ENCODE measurements around the gene KLC3. TPM values are rescaled to one million over a fixed set of nuclear protein-coding genes. Genes with fewer than 3 reads are reported as not detected.
"Not testable (repeated sequence)": the region's sequence is repeated elsewhere in the genome, so short reads cannot be mapped to it uniquely, and the experiment has no call there.

The KLC3 gene
- total RNA-seq, 2 experiments from 2014 or later: 0.11 to 0.14 TPM

DNA sequence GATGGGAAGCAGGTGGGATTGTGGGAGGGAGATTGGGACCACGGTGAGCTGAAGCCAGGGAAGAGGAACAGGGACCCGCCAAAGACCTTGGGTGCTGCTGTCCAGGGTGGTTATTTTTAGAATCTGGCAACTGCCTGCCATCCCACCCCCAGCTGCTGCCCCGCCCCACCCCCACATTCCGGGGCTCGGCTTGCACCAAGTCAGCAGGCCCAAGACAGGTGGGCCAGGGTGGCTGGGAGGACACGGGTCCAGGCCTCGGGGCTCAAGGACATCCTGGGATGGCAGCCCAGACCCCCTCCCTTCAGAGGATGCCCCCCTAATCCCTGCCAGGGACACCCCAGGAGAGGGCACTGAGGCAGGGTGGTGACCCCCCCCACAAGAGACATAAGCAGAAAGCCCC lies 18.7 kb upstream of the KLC3 start:
- ATAC-seq: no peak
- Mint-ChIP-seq H3K27ac (no peak overlapping the region), H3K36me3 (ENCODE audit: low read depth) (no peaks in the 10 kb centered on the region), H3K4me1 (no peaks in the 10 kb centered on the region), H3K4me3 (no peak overlapping the region), H3K9me3 (ENCODE audit: low read depth) (no peaks in the 10 kb centered on the region), H3K27me3 (peaks cover 22% of the 10 kb centered on the region)
- intact Hi-C loops (cut with DNase I, micrococcal nuclease): no loop called here
- POLR2A ChIA-PET: no interaction called here
- CTCF ChIA-PET: interaction anchor here (0.9 kb wide), 1 partner anchor 20 kb away, joined by 3 read pairs; no protein-coding TSS in a partner anchor
- no peak for DNase-seq

DNA sequence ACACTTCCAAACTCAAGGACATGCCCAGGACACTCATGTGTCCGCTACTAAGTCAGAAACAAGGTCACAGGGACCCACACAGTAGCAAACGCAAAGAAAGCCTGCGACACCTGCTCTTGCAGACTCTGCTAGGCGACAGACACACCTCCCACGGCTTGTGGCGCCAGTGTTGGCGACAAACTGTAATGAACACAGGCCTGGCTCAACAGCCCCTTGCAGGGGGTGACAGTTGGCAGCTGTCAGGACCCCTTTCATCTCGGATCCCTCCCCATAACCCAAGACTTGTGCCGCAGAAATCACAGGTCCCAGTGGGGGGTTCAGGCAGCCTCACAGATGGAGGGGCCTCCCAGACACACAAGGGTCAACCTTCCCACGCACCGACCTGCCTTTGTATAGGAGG lies 18.2 kb upstream of the KLC3 start:
- ChIA-PET CTCF (no interaction called here), POLR2A (no interaction called here)
- DNase-seq (no peak), ATAC-seq (no peak)
- Mint-ChIP-seq H3K4me3 (no peak overlapping the region), H3K36me3 (ENCODE audit: low read depth) (no peaks in the 10 kb centered on the region), H3K27ac (no peak overlapping the region), H3K9me3 (ENCODE audit: low read depth) (no peaks in the 10 kb centered on the region), H3K4me1 (no peaks in the 10 kb centered on the region), H3K27me3 (peaks cover 22% of the 10 kb centered on the region)
- intact Hi-C loops (cut with DNase I, micrococcal nuclease): no loop called here

DNA sequence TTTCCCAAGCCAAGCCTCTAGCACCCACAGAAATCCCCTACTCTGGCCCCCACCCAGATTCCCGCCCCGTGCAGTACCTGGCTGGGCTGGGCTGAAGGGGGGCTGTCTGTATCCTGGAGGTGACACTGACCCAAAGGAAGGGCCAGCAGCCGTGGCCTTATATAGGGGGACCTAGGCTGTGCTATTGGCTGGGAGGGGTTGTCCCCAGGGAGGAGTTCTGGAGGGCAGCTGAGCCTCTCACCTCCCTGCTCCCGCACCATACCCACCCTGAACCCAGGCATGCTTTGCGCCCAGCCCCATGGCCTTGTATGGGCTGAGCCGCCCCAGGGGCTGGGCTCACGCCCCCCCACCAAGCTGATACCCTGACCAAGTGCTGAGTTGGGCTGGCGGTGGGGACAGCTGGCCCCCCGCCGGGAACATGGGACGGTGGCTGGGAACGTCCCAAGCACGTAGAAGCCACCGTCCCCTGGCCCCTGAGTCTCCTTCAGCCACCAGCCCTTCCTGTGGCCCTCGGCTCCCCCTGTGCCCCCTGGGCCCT lies 17.7 kb upstream of the KLC3 start, which contains the start of gene CKM:
Gene CKM, minus strand, starts transcription at position 132 of the 538 bp plus-strand sequence. CDS start 3,162 bp downstream, outside the sequence.
- H3K27me3 Mint-ChIP-seq: peaks cover 17% of the 10 kb centered on the region
- intact Hi-C loops (cut with DNase I, micrococcal nuclease): no loop called here
- H3K4me1 Mint-ChIP-seq: no peaks in the 10 kb centered on the region
- POLR2A ChIA-PET: no interaction called here
- ATAC-seq (no peak), DNase-seq (no peak)
- no peaks in the 10 kb centered on the region for H3K36me3 Mint-ChIP-seq (ENCODE audit: low read depth)
- no peak within 1 kb of the TSS for H3K4me3 Mint-ChIP-seq
- H3K27ac Mint-ChIP-seq: no peak within 1 kb of the TSS
- no peaks in the 10 kb centered on the region for H3K9me3 Mint-ChIP-seq (ENCODE audit: low read depth)
- CTCF ChIA-PET: no interaction called here

DNA sequence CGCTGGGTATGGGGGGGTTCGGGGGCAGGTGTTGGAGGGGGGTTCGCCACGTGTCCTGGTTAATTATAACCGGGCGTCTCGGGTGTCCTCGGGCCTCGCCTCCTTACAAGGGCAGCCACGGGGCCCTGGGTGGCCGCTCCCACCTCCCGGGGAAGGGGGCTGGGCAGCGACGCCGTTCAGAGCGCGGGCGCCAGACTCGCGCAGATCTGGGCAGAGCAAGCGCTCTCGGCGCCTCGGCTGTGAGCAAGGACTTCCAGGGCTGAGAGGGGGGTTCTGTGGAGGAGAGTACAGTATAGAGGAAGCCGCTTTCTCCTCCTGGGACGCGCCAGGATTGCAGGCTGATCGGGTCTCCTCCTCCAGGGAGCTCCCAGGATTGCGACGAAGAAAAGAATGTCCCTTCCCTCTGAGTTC lies 16.9 kb upstream of the KLC3 start:
- Mint-ChIP-seq H3K4me1 (no peaks in the 10 kb centered on the region), H3K36me3 (ENCODE audit: low read depth) (no peaks in the 10 kb centered on the region), H3K9me3 (ENCODE audit: low read depth) (no peaks in the 10 kb centered on the region), H3K4me3 (no peak overlapping the region), H3K27ac (no peak overlapping the region), H3K27me3 (peaks cover 12% of the 10 kb centered on the region)
- CTCF ChIA-PET: no interaction called here
- ATAC-seq (no peak), DNase-seq (no peak)
- POLR2A ChIA-PET: no interaction called here
- intact Hi-C loops (cut with DNase I, micrococcal nuclease): no loop called here

DNA sequence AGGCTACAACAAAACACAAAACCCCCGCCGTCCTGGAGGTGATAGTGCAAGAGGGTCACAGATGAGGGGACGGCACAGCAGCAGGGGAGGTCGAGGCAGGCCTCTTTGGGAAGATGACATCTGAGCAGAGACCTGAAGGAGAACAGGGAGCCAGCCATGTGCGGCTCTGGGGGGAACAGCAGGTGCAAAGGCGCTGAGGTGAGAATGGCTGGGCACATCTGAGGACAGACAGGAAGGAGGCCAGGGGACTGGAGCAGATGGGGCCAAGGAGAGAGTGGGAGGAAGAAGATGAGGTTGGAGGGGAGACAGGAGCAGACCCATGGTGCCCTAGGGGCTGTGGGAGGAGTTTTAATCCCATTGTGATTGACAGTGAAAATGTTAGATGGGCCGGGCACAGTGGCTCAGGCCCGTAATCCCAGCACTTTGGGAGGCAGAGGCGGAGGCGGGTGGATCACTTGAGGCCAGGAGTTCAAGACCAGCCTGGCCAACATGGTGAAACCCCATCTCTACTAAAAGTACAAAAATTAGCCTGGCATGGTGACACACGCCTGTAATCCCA lies 16.1 kb upstream of the KLC3 start:
- Mint-ChIP-seq H3K4me3 (no peak overlapping the region), H3K36me3 (ENCODE audit: low read depth) (no peaks in the 10 kb centered on the region), H3K27ac (no peak overlapping the region), H3K4me1 (no peaks in the 10 kb centered on the region), H3K9me3 (ENCODE audit: low read depth) (no peaks in the 10 kb centered on the region), H3K27me3 (peaks cover 12% of the 10 kb centered on the region)
- intact Hi-C loops (cut with DNase I, micrococcal nuclease): no loop called here
- DNase-seq (no peak), ATAC-seq (no peak)
- ChIA-PET CTCF (no interaction called here), POLR2A (no interaction called here)

DNA sequence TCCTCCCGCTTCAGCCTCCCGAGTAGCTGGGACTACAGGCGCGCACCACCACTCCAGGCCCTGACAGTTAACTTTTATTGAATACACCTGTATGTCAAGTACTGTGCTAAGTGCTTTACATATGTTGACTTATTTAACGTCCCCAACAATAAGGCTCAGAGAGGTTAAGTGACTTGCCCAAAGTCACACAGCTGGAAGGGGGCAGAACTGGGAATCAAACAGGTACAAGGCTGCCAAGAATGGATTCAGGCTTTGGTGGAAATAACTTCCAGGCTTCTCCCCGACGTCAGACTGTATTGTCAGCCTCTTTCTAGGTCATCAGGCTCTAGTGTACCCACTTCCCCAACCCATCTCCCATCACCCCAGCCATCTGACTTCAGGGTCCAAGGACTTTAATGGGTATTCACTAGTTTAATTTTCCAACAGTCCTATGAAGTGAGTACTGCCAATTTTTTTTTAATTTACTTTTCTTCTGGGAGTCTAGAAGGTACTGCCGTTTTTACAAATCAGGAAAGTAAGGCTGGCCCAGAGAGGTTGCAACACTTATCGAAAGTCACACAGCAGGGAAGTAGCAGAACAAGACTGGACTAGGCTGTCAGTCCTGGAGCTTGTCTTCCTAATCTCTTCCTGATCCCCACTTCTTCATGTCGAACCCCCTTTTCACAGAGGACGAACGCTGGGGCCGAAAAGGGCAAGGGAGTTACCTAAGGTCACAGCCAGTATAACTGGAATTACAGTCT lies 13.0 kb upstream of the KLC3 start:
- no peaks in the 10 kb centered on the region for H3K36me3 Mint-ChIP-seq (ENCODE audit: low read depth)
- H3K27ac Mint-ChIP-seq: no peak overlapping the region
- intact Hi-C loops (cut with DNase I, micrococcal nuclease): no loop called here
- ATAC-seq: no peak
- no peaks in the 10 kb centered on the region for H3K9me3 Mint-ChIP-seq (ENCODE audit: low read depth)
- ChIA-PET POLR2A (no interaction called here), CTCF (interaction anchor here (1.2 kb wide), 1 partner anchor 14 kb away, joined by 3 read pairs; no protein-coding TSS in a partner anchor)
- DNase-seq: no peak
- no peaks in the 10 kb centered on the region for H3K4me1 Mint-ChIP-seq
- H3K27me3 Mint-ChIP-seq: peaks cover 7% of the 10 kb centered on the region
- H3K4me3 Mint-ChIP-seq: no peak overlapping the region

DNA sequence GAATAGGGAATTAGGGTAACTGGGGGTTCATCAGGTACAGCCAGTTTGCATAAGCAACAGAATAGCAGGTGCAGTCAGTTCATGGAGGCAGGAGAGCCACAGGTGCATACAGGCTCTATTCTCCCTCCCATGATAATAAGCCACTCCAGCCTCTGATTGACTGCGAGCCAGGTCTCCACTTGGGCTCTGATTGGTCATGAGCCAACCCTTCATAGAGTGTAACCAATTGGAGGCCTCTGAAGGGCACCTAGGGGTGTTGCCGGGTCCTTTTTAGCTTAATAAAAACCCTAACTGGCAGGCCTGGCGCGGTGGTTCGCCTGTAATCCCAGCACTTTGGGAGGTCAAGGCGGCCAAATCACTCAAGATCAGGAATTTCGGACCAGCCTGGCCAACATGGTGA lies 9.1 kb upstream of the KLC3 start:
- Mint-ChIP-seq H3K27me3 (no peaks in the 10 kb centered on the region), H3K4me1 (no peaks in the 10 kb centered on the region), H3K4me3 (no peak overlapping the region), H3K9me3 (ENCODE audit: low read depth) (no peaks in the 10 kb centered on the region), H3K27ac (no peak overlapping the region), H3K36me3 (ENCODE audit: low read depth) (no peaks in the 10 kb centered on the region)
- no peak for ATAC-seq
- ChIA-PET CTCF (no interaction called here), POLR2A (no interaction called here)
- intact Hi-C loops (cut with DNase I, micrococcal nuclease): no loop called here
- no peak for DNase-seq

DNA sequence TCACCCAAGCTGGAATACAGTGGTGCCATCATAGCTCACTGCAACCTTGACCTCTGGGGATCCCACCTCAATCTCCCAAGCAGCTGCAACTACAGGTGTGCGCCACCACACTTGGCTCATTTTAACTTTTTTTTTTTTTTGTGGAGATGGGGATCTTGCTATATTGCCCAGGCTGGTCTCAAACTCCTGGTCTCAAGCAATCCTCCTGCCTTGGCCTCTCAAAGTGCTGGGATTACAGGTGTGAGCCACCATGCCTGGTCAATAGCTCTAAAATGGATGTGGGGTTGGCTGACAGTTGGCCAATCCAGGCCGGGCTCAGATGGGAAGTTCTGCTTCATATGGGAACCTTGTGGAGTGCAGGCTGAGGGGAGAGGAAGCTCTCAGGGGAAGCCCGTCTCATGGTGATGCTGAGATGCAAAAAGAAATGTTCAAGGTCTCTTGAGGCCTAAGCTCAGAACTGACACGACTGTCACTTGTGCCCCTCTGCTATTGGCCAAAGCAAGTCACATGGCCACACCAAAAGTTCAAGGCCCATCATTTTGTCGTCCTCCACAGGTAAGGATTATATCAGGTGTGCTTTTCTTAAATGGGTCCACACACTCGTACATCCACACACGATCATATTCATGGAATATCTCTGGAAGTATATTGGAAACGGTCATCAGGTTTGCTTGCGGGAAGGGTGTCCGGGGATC lies 6.8 kb upstream of the KLC3 start:
- intact Hi-C loops (cut with DNase I, micrococcal nuclease): no loop called here
- no peaks in the 10 kb centered on the region for H3K36me3 Mint-ChIP-seq (ENCODE audit: low read depth)
- DNase-seq (no peak), ATAC-seq (no peak)
- peaks cover 3% of the 10 kb centered on the region for H3K4me1 Mint-ChIP-seq
- peaks cover 4% of the 10 kb centered on the region for H3K27me3 Mint-ChIP-seq
- ChIA-PET POLR2A (no interaction called here), CTCF (interaction anchor here (0.6 to 0.7 kb wide), 3 partner anchors 151 to 1062 kb away, joined by 3 to 4 read pairs (median 3); no protein-coding TSS in a partner anchor)
- H3K9me3 Mint-ChIP-seq (ENCODE audit: low read depth): no peaks in the 10 kb centered on the region
- no peak overlapping the region for H3K4me3 Mint-ChIP-seq
- H3K27ac Mint-ChIP-seq: no peak overlapping the region

DNA sequence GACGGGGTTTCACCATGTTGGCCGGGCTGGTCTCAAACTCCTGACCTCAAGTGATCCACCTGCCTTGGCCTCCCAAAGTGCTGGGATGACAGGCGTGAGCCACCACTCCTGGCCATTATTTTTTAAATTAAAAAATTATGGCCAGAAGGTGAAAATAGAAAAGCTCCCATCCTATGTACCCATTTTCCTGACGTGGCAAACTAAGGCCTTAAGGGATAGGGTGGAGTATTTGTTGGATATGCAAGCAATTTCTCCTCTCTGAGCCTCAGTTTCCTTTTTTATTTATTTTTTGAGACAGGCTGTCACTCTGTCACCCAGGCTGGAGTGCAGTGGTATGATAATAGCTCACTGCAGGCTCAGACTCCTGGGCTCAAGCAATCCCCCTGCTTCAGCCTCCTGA lies 5.7 kb upstream of the KLC3 start:
- H3K4me1 Mint-ChIP-seq; H3K9me3 Mint-ChIP-seq (ENCODE audit: low read depth); DNase-seq; POLR2A ChIA-PET; H3K4me3 Mint-ChIP-seq; ATAC-seq; H3K27me3 Mint-ChIP-seq; H3K27ac Mint-ChIP-seq; H3K36me3 Mint-ChIP-seq (ENCODE audit: low read depth): not testable (repeated sequence)
- intact Hi-C loops (cut with DNase I, micrococcal nuclease): loop anchor here (5.0 kb wide), 2 partner anchors 83 to 433 kb away; partner anchors contain the start of gene MARK4 (in 1 of the 2)
- CTCF ChIA-PET: interaction anchor here (0.6 to 1.1 kb wide), 3 partner anchors 33 to 1061 kb away, joined by 3 read pairs; no protein-coding TSS in a partner anchor

DNA sequence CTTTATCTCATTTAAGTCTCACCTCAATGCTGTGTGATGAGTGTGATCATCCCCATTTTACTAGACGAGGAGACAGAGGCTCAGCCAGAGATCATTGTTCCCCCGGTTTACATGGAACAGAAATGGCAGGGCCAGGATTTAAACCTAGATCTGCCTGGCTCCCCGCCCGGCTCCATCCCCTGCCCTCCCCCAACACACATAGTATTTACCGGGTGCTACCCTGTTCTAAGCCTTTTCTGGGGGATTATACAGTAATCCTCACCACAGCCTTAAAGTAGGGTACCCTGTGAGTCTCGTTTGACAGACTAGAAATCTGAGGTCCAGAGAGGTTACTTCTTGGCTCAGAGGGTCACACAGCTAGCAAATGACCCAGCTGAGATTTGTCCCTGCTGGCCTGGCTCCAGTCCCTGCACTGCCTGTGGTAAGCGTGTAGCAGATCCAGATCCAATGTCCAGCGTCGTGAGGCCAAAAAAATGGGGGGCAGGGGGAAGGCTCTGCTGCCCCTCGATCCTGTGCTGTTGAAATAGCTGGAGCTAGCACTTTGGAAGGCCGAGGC lies 3.8 kb upstream of the KLC3 start:
- H3K27ac Mint-ChIP-seq: no peak overlapping the region
- H3K27me3 Mint-ChIP-seq: peaks cover 10% of the 10 kb centered on the region
- DNase-seq (no peak), ATAC-seq (no peak)
- intact Hi-C loops (cut with DNase I, micrococcal nuclease): loop anchor here (5.0 kb wide), 2 partner anchors 84 to 434 kb away; partner anchors contain the start of gene MARK4 (in 1 of the 2)
- POLR2A ChIA-PET: no interaction called here
- H3K36me3 Mint-ChIP-seq (ENCODE audit: low read depth): no peaks in the 10 kb centered on the region
- no peak overlapping the region for H3K4me3 Mint-ChIP-seq
- CTCF ChIA-PET: interaction anchor here (0.6 to 1.9 kb wide), 2 partner anchors 149 to 158 kb away, joined by 3 to 5 read pairs; partner anchors contain the start of genes BLOC1S3 and TRAPPC6A
- peaks cover 6% of the 10 kb centered on the region for H3K4me1 Mint-ChIP-seq
- no peaks in the 10 kb centered on the region for H3K9me3 Mint-ChIP-seq (ENCODE audit: low read depth)

DNA sequence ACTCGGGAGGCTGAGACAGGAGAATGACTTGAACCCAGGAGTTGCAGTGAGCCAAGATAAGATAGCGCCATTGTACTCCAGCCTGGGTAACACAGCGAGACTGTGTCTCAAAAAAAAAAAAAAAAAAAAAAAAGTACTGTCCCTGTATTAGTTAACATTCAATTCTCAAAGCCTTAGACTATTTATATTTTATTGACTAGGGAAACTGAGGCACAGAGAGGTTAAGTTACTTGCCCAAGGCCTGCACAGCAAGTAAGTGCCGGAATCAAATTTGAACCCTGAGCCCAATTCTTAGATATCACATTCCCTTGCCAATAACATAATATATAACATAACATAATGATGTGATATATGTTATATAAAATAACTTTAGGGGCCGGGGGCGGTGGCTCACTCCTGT lies 921 bp upstream of the KLC3 start:
- Mint-ChIP-seq H3K4me1 (peaks cover 6% of the 10 kb centered on the region), H3K9me3 (ENCODE audit: low read depth) (no peaks in the 10 kb centered on the region), H3K36me3 (ENCODE audit: low read depth) (no peaks in the 10 kb centered on the region), H3K27ac (no peak overlapping the region), H3K27me3 (peaks cover 15% of the 10 kb centered on the region), H3K4me3 (no peak overlapping the region)
- ChIA-PET POLR2A (no interaction called here), CTCF (interaction anchor here (0.7 to 2.8 kb wide), 12 partner anchors 10 to 616 kb away, joined by 3 to 13 read pairs (median 3); no protein-coding TSS in a partner anchor)
- ATAC-seq (no peak), DNase-seq (no peak)
- intact Hi-C loops (cut with DNase I, micrococcal nuclease): loop anchor here (1.0 to 5.0 kb wide), 4 partner anchors 31 to 437 kb away; partner anchors contain the start of genes ERCC2 (in 1 of the 2) and MARK4 (in 1 of the 2)

Data from activated CD4-positive, alpha-beta T cell treated with anti-CD3 and anti-CD28 coated beads for 36 hours (primary cell).